ENCODE data around the gene AUTS2.

DNA sequence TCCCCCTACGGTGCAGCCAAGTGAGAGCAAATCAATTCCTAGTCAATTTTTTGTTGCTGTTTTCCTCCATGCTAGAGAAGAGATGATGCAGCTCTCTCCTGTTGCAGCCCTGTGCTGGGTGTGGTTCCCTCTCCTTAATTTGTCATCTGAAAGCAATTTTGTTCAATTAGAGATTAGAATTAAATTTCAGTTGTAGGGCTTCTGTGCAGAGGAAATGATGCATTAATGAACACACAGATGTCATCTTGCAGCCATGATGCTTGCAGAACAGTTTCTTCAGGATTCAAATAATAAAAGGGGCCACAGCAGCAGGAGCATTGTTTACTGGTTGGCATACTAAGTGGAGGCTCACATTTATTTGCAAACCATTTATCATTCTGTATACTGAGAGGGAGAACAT is 266.0 kb downstream of the AUTS2 start:
- TF ChIP-seq, protein P1, sequence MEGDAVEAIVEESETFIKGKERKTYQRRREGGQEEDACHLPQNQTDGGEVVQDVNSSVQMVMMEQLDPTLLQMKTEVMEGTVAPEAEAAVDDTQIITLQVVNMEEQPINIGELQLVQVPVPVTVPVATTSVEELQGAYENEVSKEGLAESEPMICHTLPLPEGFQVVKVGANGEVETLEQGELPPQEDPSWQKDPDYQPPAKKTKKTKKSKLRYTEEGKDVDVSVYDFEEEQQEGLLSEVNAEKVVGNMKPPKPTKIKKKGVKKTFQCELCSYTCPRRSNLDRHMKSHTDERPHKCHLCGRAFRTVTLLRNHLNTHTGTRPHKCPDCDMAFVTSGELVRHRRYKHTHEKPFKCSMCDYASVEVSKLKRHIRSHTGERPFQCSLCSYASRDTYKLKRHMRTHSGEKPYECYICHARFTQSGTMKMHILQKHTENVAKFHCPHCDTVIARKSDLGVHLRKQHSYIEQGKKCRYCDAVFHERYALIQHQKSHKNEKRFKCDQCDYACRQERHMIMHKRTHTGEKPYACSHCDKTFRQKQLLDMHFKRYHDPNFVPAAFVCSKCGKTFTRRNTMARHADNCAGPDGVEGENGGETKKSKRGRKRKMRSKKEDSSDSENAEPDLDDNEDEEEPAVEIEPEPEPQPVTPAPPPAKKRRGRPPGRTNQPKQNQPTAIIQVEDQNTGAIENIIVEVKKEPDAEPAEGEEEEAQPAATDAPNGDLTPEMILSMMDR (conservative IDR thresholded peaks at IDR 0.05 in 1 of 2, IDR thresholded peaks at IDR 0.05 in 1 of 2; ENCODE audit: low read depth in 1 of 2, low read length in 2 of 2), result no peak
- TF ChIP-seq EZH2 (IDR thresholded peaks at IDR 0.05; ENCODE audit: low read length, missing control alignments), result no peak
